Measurements from ENCODE around the gene CDC14B. TPM values are rescaled to one million over a fixed set of nuclear protein-coding genes. Genes with fewer than 3 reads are reported as not detected.

CDC14B gene
- total RNA-seq, 2 experiments from 2014 or later = 2.7 to 3.1 TPM

- ChIA-PET POLR2A (no interaction called here), CTCF (interaction anchor here (1.4 kb wide), 1 partner anchor 99 kb away, joined by 5 read pairs; no protein-coding TSS in a partner anchor)
These were observed 151.9 kb downstream of the CDC14B start for GRCh38 chr9:96467784-96468183.

- ChIA-PET POLR2A (no interaction called here), CTCF (no interaction called here)
These were observed 155.2 kb downstream of the CDC14B start for GRCh38 chr9:96464426-96464825.

GRCh38 chr9:96462541-96462940 lies 157.1 kb downstream of the CDC14B start:
- ChIA-PET POLR2A (no interaction called here), CTCF (interaction anchor here (1.1 kb wide), 1 partner anchor 60 kb away, joined by 3 read pairs; no protein-coding TSS in a partner anchor)

- ChIA-PET POLR2A (no interaction called here), CTCF (interaction anchor here (1.0 to 1.1 kb wide), 2 partner anchors 62 to 168 kb away, joined by 3 read pairs; no protein-coding TSS in a partner anchor)
These were observed 158.3 kb downstream of the CDC14B start for GRCh38 chr9:96461336-96461735.

GRCh38 chr9:96460882-96461281 lies 158.8 kb downstream of the CDC14B start:
- ChIA-PET CTCF (interaction anchor here (1.0 kb wide), 1 partner anchor 169 kb away, joined by 3 read pairs; no protein-coding TSS in a partner anchor), POLR2A (no interaction called here)

GRCh38 chr9:96460470-96460869 lies 159.2 kb downstream of the CDC14B start:
- CTCF ChIA-PET = interaction anchor here (1.0 to 1.1 kb wide), 2 partner anchors 11 to 169 kb away, joined by 3 to 7 read pairs; partner anchors contain the start of gene HABP4
- POLR2A ChIA-PET = no interaction called here

- ChIA-PET CTCF (interaction anchor here (1.1 kb wide), 1 partner anchor 10 kb away, joined by 7 read pairs; the partner anchor contains the start of gene HABP4), POLR2A (no interaction called here)
These were observed 160.2 kb downstream of the CDC14B start for GRCh38 chr9:96459268-96460007.

- ChIA-PET POLR2A (no interaction called here), CTCF (no interaction called here)
These were observed 161.4 kb downstream of the CDC14B start for GRCh38 chr9:96458226-96458625.

GRCh38 chr9:96457266-96457665 lies 162.4 kb downstream of the CDC14B start:
- ChIA-PET POLR2A (no interaction called here), CTCF (interaction anchor here (0.5 kb wide), 1 partner anchor 47 kb away, joined by 3 read pairs; no protein-coding TSS in a partner anchor)

GRCh38 chr9:96453625-96454024 lies 166.0 kb downstream of the CDC14B start:
- CTCF ChIA-PET = interaction anchor here (1.4 kb wide), 1 partner anchor 116 kb away, joined by 3 read pairs; no protein-coding TSS in a partner anchor
- POLR2A ChIA-PET = no interaction called here

- ChIA-PET POLR2A (interaction anchor here (1.3 to 1.4 kb wide), 2 partner anchors 115 to 205 kb away, joined by 3 to 7 read pairs; no protein-coding TSS in a partner anchor), CTCF (interaction anchor here (0.5 to 3.7 kb wide), 4 partner anchors 24 to 168 kb away, joined by 3 to 15 read pairs (median 3); no protein-coding TSS in a partner anchor)
These were observed 168.8 kb downstream of the CDC14B start for GRCh38 chr9:96450613-96451528.

Other genes with a start within 250 kb of the CDC14B start
- 1 to 10 TPM; 3.4 to 4.2 TPM for gene SLC35D2, start 236.1 kb downstream of the CDC14B start, total RNA-seq
- 10 to 100 TPM; 46.0 to 47.8 TPM for gene ZNF367, start 201.5 kb downstream of the CDC14B start, total RNA-seq
- 10 to 100 TPM; 16.0 to 16.1 TPM for gene HABP4, start 169.7 kb downstream of the CDC14B start, total RNA-seq
- gene PRXL2C, start 35.5 kb upstream of the CDC14B start, total RNA-seq = 10 to 100 TPM in 1 of 2 experiments, 1 to 10 TPM in 1; 9.6 to 10.1 TPM
- 1 to 10 TPM; 7.1 to 9.0 TPM for gene ZNF510, start 158.2 kb upstream of the CDC14B start, total RNA-seq
- 1 to 10 TPM; 2.9 to 3.7 TPM for gene ZNF782, start 234.7 kb upstream of the CDC14B start, total RNA-seq